Activated CD8-positive, alpha-beta memory T cell treated with anti-CD3 and anti-CD28 coated beads for 48 hours (primary cell): ENCODE data around the gene KLF9.

Experiments used
- DNase-seq, 3 experiments: peaks; one replicate each; pipeline ENCODE4 v3.0.0-alpha.2; 2020; ENCODE audit warnings: low read depth in 2 of 3, low spot score in 2 of 3

Gene KLF9

DNA sequence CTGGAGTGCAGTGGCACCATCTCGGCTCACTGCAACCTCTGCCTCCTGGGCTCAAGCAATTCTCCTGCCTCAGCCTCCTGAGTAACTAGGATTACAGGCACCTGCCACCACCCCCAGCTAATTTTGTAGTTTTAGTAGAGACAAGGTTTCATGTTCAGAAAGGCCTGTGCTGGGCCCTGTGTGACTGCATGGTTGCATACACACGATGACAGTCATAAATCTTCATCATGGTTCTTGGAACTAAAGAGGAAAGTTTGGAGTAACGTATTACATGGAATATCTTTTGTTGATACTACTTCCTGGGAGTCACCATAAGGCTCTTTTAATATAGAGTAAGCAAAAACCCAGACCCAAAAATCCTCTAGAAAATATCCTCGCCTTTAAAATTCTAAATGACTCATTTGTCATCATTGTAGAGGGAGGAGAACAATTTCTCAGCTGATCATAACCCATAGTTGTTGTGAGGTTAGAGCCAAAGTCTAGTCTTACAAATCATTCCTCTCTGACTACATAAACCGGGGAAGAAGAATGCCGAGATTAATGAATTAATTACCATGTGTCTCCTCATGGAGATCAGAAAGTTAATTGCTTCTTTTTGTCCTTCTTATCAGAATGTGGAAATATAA lies 47.0 kb downstream of the KLF9 start:
- DNase-seq = no peak

DNA sequence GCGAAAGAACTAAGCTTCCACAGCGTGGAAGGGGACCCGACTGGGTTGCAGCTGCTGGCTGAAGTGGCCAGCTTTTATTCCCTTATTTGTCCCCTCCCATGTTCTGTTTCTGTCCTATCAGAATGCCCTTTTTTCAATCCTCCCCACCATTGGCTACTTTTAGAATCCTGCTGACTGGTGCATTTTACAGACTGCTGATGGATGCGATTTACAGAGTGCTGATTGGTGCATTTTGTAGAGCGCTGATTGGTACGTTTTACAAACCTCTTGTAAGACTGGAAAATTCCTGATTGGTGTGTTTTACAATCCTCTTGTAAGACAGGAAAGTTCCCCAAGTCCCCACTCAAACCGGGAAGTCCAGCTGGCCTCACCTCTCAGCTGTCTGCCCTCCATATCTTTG lies 50.7 kb downstream of the KLF9 start:
- no peak for DNase-seq

DNA sequence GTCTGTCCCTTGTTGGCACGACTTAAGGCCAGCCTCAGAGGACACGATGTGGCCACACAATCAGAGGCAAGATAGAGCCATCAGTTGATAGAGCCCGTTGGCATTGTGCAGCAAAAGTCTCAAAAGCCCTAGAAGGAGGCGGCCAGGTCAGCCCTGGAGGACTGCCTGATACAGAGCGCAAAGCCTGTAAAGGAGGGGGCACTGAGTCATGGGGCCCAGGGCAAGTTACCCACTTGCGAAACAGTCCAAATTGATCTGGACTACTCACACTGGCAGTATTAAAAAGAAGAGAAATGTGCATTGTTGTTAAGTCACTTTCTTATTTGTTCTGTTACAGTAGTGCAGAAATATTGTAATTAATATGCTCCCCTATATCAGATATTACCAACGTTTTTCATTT lies 51.5 kb downstream of the KLF9 start:
- no peak for DNase-seq

DNA sequence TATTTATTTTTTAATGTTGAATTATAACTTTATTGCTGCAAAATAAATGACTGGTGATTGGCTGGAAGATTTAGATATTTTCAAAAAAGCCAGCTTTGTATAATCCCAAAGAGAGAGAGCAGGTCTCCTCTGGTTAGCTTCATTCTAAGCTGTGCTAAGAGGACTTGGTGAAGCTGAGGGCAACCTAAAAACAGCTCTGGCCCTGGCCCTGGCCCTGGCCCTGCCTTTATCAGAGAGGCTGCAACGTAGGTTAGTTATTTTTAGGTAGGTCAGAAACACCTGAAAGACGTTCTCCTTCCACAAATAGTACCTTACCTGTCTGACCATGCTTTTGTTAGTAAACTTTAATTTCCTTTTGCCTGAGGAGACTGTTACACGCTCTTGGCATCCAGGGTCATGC lies 58.7 kb downstream of the KLF9 start:
- no peak for DNase-seq

DNA sequence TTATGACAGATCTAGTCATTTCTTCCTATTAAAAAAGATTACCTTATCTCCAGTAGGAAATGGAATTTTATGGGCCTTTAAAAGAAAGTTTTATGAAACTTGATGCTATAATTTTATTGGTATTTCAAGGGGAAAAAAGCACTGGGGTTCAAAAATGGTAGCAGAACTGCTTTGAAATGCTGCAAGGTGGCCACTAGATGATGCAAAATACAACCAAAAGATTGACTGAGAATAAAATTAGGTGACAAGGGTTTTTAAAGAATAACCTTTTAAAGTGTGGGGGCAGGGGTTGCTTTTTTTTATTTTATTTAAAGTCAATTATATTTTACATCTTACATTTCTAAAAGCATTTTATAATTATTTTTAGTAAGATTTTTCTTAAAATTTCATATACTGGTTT lies 61.7 kb downstream of the KLF9 start:
- DNase-seq = no peak

DNA sequence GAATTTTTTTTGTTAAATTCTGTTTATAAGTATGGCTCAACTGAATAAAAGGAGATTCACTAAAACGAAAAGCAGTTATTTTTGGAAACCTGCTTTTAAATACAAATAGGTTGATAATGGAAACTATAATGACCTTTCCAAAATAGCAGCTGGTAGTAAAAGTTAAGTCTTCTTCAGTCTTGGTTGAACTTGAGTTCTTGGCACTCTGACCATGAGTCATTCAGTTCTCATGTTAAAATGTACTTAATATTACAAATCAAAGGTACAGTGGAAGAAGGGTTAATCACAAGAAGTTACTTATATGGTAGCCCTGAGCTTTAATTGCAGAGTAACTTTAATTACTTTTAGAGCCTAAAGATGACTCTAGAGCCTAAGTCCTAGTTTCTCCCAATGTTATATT lies 62.1 kb downstream of the KLF9 start:
- DNase-seq = no peak

DNA sequence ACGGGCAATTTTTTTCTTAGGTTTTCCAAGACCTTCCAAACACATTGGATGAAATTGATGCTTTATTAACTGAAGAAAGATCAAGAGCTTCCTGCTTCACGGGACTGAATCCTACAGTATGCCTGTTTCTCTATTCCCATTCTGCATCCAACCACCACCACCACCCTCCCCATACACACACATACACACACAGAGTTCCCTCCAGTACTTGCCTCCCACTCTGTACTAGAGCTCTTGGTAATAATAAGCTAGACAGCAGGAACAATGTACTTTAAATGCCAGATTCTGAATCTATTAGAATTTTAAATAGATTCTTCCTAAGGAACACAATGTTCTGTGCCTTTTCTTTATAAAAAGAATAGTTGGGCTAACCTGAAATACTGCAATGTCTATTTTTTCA lies 67.4 kb downstream of the KLF9 start:
- no peak for DNase-seq

DNA sequence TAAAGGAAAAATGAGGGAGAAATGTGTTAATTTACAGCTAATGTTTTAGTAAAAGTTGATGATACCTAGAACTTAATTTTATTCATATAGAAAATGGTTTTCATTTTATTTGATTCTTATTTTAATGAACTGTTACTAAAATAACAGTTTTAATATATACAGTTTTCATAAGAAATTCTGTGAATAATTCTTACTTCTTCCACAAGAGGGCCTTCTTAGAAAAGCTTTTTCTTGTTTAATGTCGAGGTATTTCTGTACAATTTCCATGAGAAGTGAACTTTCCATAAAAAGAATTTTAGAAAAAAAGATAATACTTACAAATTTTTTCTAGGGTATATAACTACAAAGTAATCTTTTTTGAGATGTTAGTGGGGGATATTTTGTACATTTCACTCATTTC lies 73.9 kb downstream of the KLF9 start:
- no peak for DNase-seq
